HL-60 (cell line): ENCODE results near the gene IFIT1B.

Experiments
- DNase-seq, 2 experiments: peaks; one replicate each; pipeline ENCODE4 v3.0.0-alpha.2; 2010 to 2020; ENCODE audit warnings: low read depth in 1 of 2, low spot score in 1 of 2
- H3K27ac ChIP-seq: fragments of 250-450 bp; sonication (Bioruptor Pico); replicated peaks from 2 replicates; pipeline ENCODE4 v1.5.1; 2020; ENCODE audit warnings: mild to moderate bottlenecking, moderate library complexity
- H3K27me3 ChIP-seq: fragments of 250-450 bp; sonication (Bioruptor Pico); 2 replicates; pipeline ENCODE4 v1.5.1; 2021; ENCODE audit warnings: mild to moderate bottlenecking, moderate library complexity; ENCODE audit not compliant: insufficient read depth, poor library complexity, severe bottlenecking
- H3K4me3 ChIP-seq: replicated peaks from 2 replicates; pipeline ENCODE4 v1.5.1; 2011; ENCODE audit warnings: mild to moderate bottlenecking, control low read depth, low read length; ENCODE audit not compliant: insufficient read depth
- CTCF ChIP-seq: IDR thresholded peaks from one replicate; pipeline ENCODE4 v1.5.1; 2011; ENCODE audit warnings: low read length, control low read depth, inconsistent platforms; ENCODE audit not compliant: insufficient read depth
- GABPA ChIP-seq: IDR thresholded peaks from 2 replicates; pipeline ENCODE4 v1.6.1; 2012; ENCODE audit warnings: low read depth
- POLR2AphosphoS5 ChIP-seq: IDR thresholded peaks from 2 replicates; pipeline ENCODE4 v1.6.1; 2012; ENCODE audit warnings: low read depth
- SPI1 ChIP-seq: IDR thresholded peaks from 2 replicates; pipeline ENCODE4 v1.6.1; 2012; ENCODE audit warnings: low read depth, mild to moderate bottlenecking, borderline replicate concordance
- TF ChIP-seq, protein P1 (sequence below): IDR thresholded peaks from 2 replicates; pipeline ENCODE4 v1.6.1; 2012; ENCODE audit warnings: low read depth; ENCODE audit not compliant: insufficient replicate concordance

IFIT1B gene

GRCh38 chr10:89357096-89357495 lies 20.8 kb upstream of the IFIT1B start:
- no peak for DNase-seq
- TF ChIP-seq POLR2AphosphoS5 (no peak), SPI1 (no peak), GABPA (no peak)
- Histone ChIP-seq H3K27ac (no peak overlapping the region), H3K4me3 (no peak overlapping the region), H3K27me3 (no peaks in the 10 kb centered on the region)

DNA sequence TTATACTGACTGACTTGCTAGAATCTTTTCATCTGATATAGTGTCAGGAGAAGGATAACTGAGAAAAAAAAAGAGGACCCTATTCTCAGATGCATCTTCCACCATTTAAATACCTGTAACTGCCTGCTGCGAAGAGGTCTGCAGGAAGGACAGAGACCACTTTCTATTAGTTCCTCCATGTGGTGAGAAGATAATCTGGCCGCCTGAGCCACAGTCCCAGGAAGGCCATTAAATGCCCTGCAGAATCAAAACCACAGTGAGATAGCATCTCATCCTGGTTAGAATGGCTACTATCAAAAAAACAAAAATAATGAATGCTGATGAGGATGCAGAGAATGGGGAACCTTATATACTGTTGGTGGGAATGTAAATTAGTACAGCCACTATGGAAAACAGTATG lies 19.9 kb upstream of the IFIT1B start:
- no peak overlapping the region for H3K27ac ChIP-seq
- no peak for DNase-seq
- no peaks in the 10 kb centered on the region for H3K27me3 ChIP-seq
- TF ChIP-seq GABPA: no peak
- no peak for TF ChIP-seq SPI1
- TF ChIP-seq, protein P1, sequence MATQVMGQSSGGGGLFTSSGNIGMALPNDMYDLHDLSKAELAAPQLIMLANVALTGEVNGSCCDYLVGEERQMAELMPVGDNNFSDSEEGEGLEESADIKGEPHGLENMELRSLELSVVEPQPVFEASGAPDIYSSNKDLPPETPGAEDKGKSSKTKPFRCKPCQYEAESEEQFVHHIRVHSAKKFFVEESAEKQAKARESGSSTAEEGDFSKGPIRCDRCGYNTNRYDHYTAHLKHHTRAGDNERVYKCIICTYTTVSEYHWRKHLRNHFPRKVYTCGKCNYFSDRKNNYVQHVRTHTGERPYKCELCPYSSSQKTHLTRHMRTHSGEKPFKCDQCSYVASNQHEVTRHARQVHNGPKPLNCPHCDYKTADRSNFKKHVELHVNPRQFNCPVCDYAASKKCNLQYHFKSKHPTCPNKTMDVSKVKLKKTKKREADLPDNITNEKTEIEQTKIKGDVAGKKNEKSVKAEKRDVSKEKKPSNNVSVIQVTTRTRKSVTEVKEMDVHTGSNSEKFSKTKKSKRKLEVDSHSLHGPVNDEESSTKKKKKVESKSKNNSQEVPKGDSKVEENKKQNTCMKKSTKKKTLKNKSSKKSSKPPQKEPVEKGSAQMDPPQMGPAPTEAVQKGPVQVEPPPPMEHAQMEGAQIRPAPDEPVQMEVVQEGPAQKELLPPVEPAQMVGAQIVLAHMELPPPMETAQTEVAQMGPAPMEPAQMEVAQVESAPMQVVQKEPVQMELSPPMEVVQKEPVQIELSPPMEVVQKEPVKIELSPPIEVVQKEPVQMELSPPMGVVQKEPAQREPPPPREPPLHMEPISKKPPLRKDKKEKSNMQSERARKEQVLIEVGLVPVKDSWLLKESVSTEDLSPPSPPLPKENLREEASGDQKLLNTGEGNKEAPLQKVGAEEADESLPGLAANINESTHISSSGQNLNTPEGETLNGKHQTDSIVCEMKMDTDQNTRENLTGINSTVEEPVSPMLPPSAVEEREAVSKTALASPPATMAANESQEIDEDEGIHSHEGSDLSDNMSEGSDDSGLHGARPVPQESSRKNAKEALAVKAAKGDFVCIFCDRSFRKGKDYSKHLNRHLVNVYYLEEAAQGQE: no peak
- TF ChIP-seq CTCF: no peak
- TF ChIP-seq POLR2AphosphoS5: no peak
- no peak overlapping the region for H3K4me3 ChIP-seq

- TF ChIP-seq, protein P1: no peak
- TF ChIP-seq CTCF: no peak
- Histone ChIP-seq H3K27ac (no peak overlapping the region), H3K4me3 (no peak overlapping the region), H3K27me3 (no peaks in the 10 kb centered on the region)
- DNase-seq: no peak
These were observed 17.7 kb upstream of the IFIT1B start for GRCh38 chr10:89360157-89360556.

DNA sequence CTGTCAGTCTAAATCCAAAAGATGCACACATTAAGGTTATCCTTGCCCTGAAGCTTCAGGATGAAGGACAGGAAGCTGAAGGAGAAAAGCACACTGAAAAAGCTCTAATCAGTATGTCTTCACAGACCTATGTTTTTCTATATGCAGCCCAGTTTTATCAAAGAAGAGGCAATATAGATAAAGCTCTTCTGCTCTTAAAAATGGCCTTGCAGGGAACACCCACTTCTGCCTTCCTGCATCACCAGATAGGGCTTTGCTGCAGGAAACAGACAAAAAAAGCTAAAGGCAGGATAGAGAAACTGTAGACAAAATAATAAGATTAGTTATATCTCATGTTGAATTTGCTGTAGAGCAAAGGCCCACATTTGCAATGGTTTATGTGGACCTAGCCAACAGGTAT lies 14.9 kb upstream of the IFIT1B start:
- no peak for DNase-seq
- no peaks in the 10 kb centered on the region for H3K27me3 ChIP-seq
- no peak for TF ChIP-seq GABPA
- TF ChIP-seq SPI1: no peak
- no peak for TF ChIP-seq POLR2AphosphoS5
- TF ChIP-seq, protein P1: no peak
- no peak for TF ChIP-seq CTCF
- no peak overlapping the region for H3K27ac ChIP-seq
- H3K4me3 ChIP-seq: no peak overlapping the region
